SHP77 treated with DMSO at 0.1 percent for 48 hours (cell line): Measurements from ENCODE around the gene ITLN2.
"Not testable (repeated sequence)": the region's sequence is repeated elsewhere in the genome, so short reads cannot be mapped to it uniquely, and the experiment has no call there.

Experiments
- DNase-seq: peaks from one replicate; lab custom pipeline; 2025; lab: John Stamatoyannopoulos, UW

The ITLN2 gene

DNA sequence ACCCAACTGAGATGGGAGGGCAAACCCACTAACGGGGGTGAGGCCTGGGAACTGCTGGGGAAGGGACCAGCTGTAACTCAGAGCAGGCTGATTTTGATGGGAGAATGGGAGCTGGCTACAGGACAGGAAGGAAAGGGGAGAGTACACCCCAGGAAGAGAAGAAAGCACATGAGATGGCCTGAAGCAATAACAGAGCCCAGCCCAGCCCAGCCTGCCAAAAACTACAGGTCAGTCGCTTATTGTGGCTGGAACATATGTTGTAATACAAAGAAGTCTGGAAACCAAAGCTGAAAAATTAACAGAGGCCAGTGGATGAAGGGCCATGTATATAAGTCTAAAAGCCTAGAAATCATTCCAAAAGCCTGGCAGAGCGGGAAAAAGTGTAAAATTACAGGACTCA lies 1.6 kb downstream of the ITLN2 start:
- DNase-seq, result no peak

DNA sequence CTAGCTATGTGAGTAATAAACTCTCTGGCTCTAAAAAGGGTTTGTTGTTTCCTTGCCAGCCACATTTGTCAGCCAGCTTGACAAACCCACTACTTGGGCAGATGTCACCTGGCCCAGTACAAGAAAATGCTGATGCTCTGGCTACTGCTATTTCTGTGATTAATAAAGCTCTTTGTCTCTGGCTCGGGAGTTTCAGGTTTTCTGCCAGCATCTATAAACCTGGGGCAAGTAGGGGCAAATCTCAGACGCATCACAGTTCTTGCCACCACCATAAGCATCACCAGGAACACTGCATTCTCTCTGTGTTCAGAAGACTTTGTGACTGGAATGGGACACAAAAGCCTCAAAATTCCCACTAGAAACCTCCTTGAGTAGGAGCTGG lies 2.5 kb downstream of the ITLN2 start:
- no peak for DNase-seq

DNA sequence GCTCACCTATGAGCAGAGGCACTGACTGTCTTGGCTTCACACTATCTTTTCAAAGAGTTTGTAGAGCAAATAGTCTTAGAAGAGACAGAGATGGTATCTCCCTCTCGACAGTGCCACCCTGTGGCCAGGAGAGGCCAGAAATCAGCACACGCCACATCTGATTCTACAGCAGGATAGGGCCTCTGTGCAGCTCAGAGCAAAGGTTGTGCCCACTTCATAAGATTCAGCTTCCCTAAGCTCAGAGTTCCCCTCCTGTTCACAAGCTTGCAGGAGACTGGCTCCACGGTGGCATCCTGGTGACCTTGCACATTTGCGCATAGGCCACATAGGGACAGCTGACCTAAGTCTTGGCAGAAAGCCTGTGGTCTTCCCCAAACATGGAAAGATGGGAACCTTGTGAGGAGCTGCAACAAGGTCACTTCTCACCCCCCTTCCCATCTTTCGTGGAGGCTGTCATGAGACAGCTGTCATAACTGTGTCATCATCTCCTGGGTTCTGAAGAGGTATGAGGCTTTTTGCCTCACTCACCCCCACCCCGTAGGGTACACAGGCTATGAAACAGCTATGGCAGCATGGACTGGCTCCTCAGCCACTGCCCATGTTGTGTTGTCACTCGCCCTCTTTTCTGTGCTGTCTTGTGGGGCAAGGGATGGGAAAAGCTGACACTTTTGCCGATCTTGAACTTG lies 3.0 kb downstream of the ITLN2 start:
- no peak for DNase-seq

- DNase-seq, result no peak
Observed at GRCh38 chr1:160950657-160951056, 4.0 kb downstream of the ITLN2 start.

DNA sequence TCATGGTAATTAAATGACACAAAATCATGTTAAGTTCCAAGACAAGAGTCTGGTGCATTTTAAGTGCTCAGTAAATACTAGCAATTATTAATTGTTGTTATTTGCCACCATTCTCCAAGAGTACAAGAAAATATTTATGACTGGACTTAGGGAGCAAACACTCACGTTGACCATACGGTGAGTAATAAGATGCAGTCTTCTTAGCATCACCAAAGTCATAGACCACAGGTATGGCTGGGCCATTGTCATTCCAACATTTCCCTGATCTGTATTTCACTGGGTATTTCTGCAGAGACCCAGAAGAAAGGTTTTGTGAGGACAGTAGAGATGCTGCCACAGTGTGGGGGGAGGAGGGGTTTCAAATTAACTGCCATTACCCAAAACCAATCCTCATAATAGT lies 4.7 kb downstream of the ITLN2 start:
- no peak for DNase-seq

DNA sequence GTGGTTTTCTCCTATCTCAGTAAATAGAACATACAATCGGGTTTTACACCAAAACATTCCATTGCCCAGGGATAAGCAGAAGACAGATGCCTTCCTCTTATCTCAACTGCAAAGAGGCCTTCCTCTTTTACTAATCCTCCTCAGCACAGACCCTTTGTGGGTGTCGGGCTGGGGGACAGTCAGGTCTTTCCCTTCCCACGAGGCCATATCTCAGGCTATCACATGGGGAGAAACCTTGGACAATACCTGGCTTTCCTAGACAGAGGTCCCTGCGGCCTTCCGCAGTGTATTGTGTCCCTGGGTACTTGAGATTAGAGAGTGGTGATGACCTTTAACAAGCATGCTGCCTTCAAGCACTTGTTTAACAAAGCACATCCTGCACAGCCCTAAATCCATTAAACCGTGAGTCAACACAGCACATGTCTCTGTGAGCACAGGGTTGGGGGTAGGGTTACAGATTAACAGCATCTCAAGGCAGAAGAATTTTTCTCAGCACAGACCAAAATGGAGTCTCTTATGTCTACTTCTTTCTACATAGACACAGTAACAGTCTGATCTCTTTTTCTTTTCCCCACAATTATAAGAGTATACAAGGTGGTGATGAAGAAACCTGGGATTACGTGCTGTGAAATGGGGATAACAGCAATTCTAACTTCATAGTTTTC lies 5.3 kb downstream of the ITLN2 start:
- not testable (repeated sequence) for DNase-seq

DNA sequence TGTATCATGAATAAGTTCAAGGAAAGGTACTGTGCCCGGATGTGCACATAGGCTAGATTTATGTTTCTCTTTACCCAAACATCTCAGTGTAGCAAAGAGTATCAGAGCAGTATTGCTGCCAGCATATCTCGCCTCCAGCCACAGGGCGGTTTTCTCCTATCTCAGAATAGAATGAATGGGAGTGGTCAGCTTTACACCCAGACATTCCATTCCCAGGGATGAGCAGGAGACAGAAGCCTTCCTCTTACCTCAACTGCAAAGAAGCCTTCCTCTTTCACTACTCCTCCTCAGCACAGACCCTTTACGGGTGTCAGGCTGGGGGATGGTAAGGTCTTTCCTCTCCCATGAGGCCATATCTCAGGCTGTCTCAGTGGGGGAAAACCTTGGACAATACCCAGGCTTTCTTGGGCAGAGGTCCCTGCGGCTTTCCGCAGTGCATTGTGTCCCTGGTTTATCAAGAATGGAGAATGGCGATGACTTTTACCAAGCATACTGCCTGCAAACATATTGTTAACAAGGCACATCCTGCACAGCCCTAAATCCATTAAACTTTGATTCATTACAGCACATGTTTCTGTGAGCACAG lies 7.3 kb downstream of the ITLN2 start:
- DNase-seq, result not testable (repeated sequence)

DNA sequence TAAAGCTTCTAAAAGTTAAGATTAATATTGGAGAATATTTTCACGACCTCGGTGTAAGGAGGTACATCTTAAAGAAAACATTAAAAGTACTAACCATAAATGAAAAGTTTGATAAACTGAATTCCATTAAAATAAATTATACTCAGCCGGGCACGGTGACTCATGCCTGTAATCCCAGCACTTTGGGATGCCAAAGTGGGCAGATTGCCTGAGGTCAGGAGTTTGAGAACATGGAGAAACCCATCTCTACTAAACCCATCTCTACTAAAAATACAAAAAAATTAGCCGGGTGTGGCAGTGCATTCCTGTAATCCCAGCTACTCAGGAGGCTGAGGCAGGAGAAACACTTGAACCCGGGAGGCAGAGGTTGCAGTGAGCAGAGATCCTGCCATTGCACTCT lies 8.7 kb downstream of the ITLN2 start:
- DNase-seq, result not testable (repeated sequence)

GRCh38 chr1:160945079-160945478 lies 9.5 kb downstream of the ITLN2 start:
- DNase-seq, result no peak

DNA sequence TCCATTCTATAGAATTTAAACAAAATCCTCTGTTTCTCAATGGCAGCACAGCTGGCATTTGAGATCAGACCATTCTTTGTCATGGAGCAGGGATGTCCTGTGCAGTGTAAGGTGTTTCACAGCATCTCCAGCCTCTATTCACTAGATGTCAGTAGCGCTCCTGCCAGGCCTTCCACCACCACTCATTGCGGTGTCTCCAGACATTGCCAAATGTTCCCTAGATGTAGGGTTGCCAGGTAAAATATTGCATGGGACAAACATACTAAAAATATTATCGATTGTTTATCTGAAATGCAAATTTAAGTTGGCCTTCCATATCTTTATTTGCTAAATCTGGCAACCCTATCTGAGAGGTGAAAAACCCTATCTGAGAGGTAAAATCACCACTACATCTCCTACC lies 11.7 kb downstream of the ITLN2 start:
- DNase-seq, result no peak

DNA sequence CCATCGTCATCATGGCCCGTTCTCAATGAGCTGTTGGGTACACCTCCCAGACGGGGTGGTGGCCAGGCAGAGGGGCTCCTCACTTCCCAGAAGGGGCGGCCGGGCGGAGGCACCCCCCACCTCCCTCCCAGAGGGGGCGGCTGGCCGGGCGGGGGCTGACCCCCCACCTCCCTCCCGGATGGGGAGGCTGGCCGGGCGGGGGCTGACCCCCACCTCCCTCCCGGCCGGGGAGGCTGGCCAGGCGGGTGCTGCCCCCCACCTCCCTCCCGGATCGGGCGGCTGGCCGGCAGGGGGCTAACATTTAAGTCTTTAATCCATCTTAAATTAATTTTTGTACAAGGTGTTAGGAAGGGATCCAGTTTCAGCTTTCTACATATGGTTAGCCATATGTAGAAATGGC lies 17.9 kb downstream of the ITLN2 start:
- DNase-seq, result not testable (repeated sequence)

DNA sequence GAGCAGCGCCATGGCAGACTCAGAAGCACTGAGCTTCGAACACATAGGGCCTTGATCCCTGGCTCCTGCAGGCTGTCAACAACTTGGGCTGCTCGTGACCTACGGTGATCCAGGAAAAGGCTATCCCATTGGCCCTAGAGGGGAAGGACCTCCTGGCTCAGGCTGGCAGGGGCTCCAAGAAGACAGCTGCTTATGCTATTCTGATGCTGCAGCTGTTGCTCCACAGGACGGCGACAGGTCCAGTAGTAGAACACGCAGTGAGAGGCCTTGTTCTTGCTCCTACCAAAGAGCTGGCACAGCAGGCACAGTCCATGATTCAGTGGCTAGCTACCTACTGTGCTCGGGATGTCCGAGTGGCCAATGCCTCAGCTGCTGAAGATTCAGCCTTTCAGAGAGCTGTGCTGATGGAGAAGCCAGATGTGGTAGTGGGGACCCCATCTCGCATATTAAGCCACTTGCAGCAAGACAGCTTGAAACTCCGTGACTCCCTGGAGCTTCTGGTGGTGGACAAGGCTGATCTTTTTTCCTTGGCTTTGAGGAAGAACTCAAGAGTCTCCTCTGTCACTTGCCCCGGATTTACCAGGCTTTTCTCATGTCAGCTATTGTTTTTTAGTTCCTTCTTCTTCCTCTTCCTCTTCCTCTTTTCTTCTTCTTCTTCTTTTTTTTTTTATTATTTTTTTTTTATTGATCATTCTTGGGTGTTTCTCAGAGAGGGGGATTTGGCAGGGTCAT lies 18.9 kb downstream of the ITLN2 start:
- DNase-seq, result no peak

GRCh38 chr1:160933305-160933704 lies 21.3 kb downstream of the ITLN2 start:
- DNase-seq, result not testable (repeated sequence)

GRCh38 chr1:160925652-160926244 lies 28.9 kb downstream of the ITLN2 start:
- DNase-seq, result no peak

DNA sequence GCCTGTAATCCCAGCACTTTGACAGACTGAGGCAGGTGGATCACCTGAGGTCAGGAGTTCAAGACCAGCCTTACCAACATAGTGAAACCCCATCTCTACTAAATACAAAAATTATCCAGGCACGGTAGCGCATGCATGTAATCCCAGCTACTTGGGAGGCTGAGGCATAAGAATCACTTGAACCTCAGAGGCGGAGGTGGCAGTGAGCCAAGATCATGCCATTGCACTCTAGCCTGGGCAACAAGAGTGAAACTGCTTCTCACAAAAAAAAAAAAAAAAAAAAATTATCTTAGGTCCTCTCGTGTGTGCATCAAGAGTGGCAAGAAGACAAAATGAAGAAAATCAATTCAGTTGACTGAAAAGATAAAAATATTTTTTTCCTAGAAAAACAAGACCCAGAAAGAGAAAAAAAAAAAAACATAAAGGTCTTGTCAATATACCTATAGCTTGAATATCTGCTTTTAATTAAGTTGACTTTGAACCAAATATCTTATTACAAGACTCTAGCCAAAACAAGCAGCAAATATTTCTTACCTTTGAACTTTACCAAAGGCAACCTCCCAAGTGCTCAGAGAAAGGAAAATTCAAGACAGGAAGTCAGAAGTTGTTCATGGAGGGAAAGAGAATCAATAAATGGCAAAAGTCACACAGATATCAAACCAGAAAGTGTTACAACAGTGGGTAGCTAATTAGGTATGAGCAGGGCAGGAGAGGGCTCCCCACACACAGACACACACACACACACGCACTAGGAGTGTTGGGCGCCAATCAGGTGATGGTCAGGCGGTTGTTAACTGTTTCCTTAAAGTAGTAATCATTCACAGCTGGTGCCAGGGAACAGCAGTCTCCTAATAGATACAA lies 29.6 kb downstream of the ITLN2 start:
- no peak for DNase-seq

DNA sequence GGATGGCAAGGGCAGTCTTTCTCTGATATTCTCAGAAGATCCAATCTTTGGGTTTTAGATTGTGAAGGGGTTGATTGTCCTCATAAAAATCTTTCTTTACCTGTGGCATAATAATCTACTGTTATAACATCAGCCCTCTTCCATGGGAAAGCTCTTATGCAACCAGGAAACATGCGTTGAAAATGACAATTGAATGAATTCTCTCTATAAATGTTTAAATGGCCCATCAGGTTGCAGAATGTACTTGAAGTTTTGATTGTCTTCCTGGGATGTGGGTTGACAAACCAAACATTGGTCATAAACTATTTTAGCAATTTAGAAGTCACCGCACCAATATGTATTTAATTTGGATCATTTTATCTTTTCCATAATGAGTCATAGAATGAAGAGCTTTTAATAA lies 37.9 kb downstream of the ITLN2 start:
- DNase-seq, result no peak

DNA sequence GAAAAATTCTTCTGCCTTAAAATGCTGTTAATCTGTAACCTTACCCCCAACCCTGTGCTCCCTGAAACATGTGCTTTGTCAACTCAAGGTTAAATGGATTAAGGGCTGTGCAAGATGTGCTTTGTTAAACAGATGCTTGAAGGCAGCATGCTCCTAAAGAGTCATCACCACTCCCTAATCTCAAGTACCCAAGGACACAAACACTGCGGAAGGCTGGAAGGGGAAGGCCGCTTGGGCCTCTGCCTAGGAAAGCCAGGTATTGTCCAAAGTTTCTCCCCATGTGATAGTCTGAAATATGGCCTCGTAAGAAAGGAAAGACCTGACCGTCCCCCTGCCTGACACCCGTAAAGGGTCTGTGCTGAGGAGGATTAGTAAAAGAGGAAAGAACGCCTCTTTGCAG lies 41.4 kb downstream of the ITLN2 start:
- not testable (repeated sequence) for DNase-seq

DNA sequence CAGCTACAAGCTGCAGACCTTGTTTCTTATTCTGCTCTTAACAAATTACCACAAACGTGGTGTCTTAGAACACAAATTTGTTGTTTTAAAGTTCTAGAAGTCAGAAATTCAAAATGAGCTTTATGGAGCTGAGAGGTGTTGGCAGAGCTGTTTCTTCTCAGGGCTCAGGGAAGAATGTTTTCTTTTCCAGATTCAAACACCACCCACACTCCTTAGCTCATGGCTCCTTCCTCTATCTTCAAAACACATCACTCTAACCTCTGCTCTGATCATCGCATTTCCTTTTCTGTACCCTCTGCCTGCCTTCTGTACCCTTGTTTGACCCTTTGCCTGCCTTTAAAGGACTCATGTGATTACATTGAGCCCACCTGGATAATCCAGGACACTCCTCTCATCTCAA lies 42.7 kb downstream of the ITLN2 start:
- no peak for DNase-seq

GRCh38 chr1:160911441-160911840 lies 43.2 kb downstream of the ITLN2 start:
- no peak for DNase-seq

- no peak for DNase-seq
Observed at GRCh38 chr1:160910170-160910750, 44.3 kb downstream of the ITLN2 start.

- DNase-seq, result no peak
Observed at GRCh38 chr1:160907976-160908375, 46.6 kb downstream of the ITLN2 start.
